K562 (cell line): ENCODE results near the gene ADI1. TPM values are rescaled to one million over a fixed set of nuclear protein-coding genes. Genes with fewer than 3 reads are reported as not detected.

ENCODE experiments used
- ATAC-seq: fragments of 200-7000 bp; cut with Tn5 transposase; 3 replicates; pipeline ENCODE4 v1.9.1; 2020; ENCODE audit warnings: moderate library complexity
- BruUV-seq: library from RNA; stranded (reverse); fragments of 400-500 nt; replicated peaks from 2 replicates; lab custom pipeline; 2021; lab: Mats Ljungman, UMichigan
- CTCF ChIA-PET: fragments of 300-600 bp; formaldehyde crosslinking; extraction: SDS; loops from one replicate; lab custom pipeline; 2021; ENCODE audit warnings: low intra/inter-chr PET ratio; lab: Yijun Ruan, JAX
- POLR2A ChIA-PET: fragments of 300-600, 350-650 bp; sonication (Branson Sonifier 250); formaldehyde crosslinking; extraction: SDS; loops from one replicate; lab custom pipeline; 2021; ENCODE audit warnings: antibody characterized with exemption, inconsistent platforms; lab: Yijun Ruan, JAX
- DNase-seq, 4 experiments: peaks; one replicate each; pipeline versions ENCODE4 v3.0.0 to v3.0.0-alpha.2; 2011 to 2018; ENCODE audit warnings: low spot score in 3 of 4, mixed read lengths in 3 of 4; ENCODE audit errors: extremely low read depth in 1 of 4
- FAIRE-seq: peaks from 2 replicates; lab custom pipeline; 2011; peaks lifted over from hg19 to GRCh38; lab: Jason Lieb, UNC
- H2AFZ ChIP-seq: 2 replicates; pipeline ENCODE4 v1.6.0; 2011; ENCODE audit warnings: low read depth, low read length, control low read depth, inconsistent platforms
- H3K27ac ChIP-seq: fragments of 200-600 bp; 3 replicates; pipeline ENCODE4 v1.8.0; 2011; ENCODE audit warnings: low read depth, mild to moderate bottlenecking, control low read depth, inconsistent platforms, low read length, moderate library complexity, mixed read lengths; ENCODE audit errors: extremely low read depth
- H3K27me3 ChIP-seq, 2 experiments: fragments of 300-600 bp in 1 of 2; 2 replicates in 1 of 2; 3 replicates in 1 of 2; pipeline versions ENCODE4 v1.6.0 to v1.8.0; 2011; ENCODE audit warnings: inconsistent platforms in 2 of 2, low read length in 2 of 2, mild to moderate bottlenecking in 1 of 2, mixed read lengths in 1 of 2, moderate library complexity in 1 of 2; ENCODE audit not compliant: control insufficient read depth in 2 of 2, insufficient read depth in 2 of 2
- H3K36me3 ChIP-seq: fragments of 300-600 bp; 3 replicates; pipeline ENCODE4 v1.8.0; 2011; ENCODE audit warnings: mild to moderate bottlenecking, low read length, inconsistent platforms; ENCODE audit not compliant: control insufficient read depth, insufficient read depth
- H3K4me1 ChIP-seq, 2 experiments: fragments of 200-600 bp in 1 of 2; replicated peaks in 1 of 2; 2 replicates in 1 of 2; 3 replicates in 1 of 2; pipeline versions ENCODE4 v1.5.1 to v1.8.0; 2011; ENCODE audit warnings: inconsistent platforms in 2 of 2, low read length in 2 of 2, mild to moderate bottlenecking in 1 of 2, mixed read lengths in 1 of 2, moderate library complexity in 1 of 2; ENCODE audit not compliant: control insufficient read depth in 2 of 2, insufficient read depth in 2 of 2
- H3K4me2 ChIP-seq: 2 replicates; pipeline ENCODE4 v1.6.1; 2011; ENCODE audit warnings: low read length, control low read depth, inconsistent platforms, mixed read lengths; ENCODE audit not compliant: insufficient read depth
- H3K4me3 ChIP-seq: fragments of 200-600 bp; sonication (generic), shearing (Covaris generic); 2 replicates; pipeline ENCODE4 v1.5.1; 2016; ENCODE audit warnings: control low read depth, inconsistent platforms
- H3K79me2 ChIP-seq: fragments of 200-600 bp; 3 replicates; pipeline ENCODE4 v1.8.0; 2011; ENCODE audit warnings: low read length, inconsistent platforms; ENCODE audit not compliant: control insufficient read depth, insufficient read depth
- H3K9ac ChIP-seq, 2 experiments: 2 replicates each; pipeline versions ENCODE4 v1.6.0 to v1.6.1; 2011; ENCODE audit warnings: low read depth in 2 of 2, low read length in 2 of 2, control low read depth in 1 of 2, inconsistent platforms in 1 of 2, mild to moderate bottlenecking in 1 of 2, mixed read lengths in 1 of 2; ENCODE audit not compliant: insufficient read depth in 1 of 2
- H3K9me1 ChIP-seq: one replicate; pipeline ENCODE4 v1.6.0; 2011; ENCODE audit warnings: inconsistent platforms, mild to moderate bottlenecking, low read length, moderate library complexity; ENCODE audit not compliant: control insufficient read depth, insufficient read depth
- H3K9me3 ChIP-seq: replicated peaks from 2 replicates; pipeline ENCODE4 v1.5.1; 2011; ENCODE audit warnings: low read depth, low read length, inconsistent platforms; ENCODE audit not compliant: control insufficient read depth, insufficient read depth
- H4K20me1 ChIP-seq: replicated peaks from 2 replicates; pipeline ENCODE4 v1.6.1; 2011; ENCODE audit warnings: low read length, inconsistent platforms, mixed read lengths; ENCODE audit not compliant: control insufficient read depth, insufficient read depth
- BHLHE40 ChIP-seq: IDR thresholded peaks from 2 replicates; pipeline ENCODE4 v1.6.1; 2011; ENCODE audit warnings: low read length, improper control_type of control experiment
- CBX3 ChIP-seq, 2 experiments: IDR thresholded peaks; 1 replicate in 1 of 2; 2 replicates in 1 of 2; pipeline ENCODE4 v1.6.1; 2012; ENCODE audit warnings: inconsistent platforms in 2 of 2, low read length in 2 of 2, borderline replicate concordance in 1 of 2, control low read depth in 1 of 2
- DMBX1 ChIP-seq: fragments of 250-450 bp; sonication (Bioruptor Pico); IDR thresholded peaks from 2 replicates; pipeline ENCODE4 v1.8.0; 2022; ENCODE audit warnings: inconsistent platforms, mild to moderate bottlenecking, moderate library complexity, borderline replicate concordance
- FOXA1 ChIP-seq: fragments of 450-650 bp; IDR thresholded peaks from 2 replicates; pipeline ENCODE4 v1.6.1; 2016; ENCODE audit warnings: mild to moderate bottlenecking, borderline replicate concordance
- FOXA3 ChIP-seq, 2 experiments: fragments of 450-650 bp in 1 of 2; sonication (generic) in 1 of 2; formaldehyde crosslinking; IDR thresholded peaks in 1 of 2; conservative IDR thresholded peaks in 1 of 2; 2 replicates each; pipeline versions ENCODE4 v1.4.0 to v1.8.0; 2020 to 2022; ENCODE audit warnings: mild to moderate bottlenecking in 2 of 2, missing genetic modification reagents in 1 of 2
- FOXP1 ChIP-seq: sonication (generic); formaldehyde crosslinking; IDR thresholded peaks from 2 replicates; pipeline ENCODE4 v1.8.0; 2022; ENCODE audit warnings: mild to moderate bottlenecking, missing genetic modification reagents
- HDAC8 ChIP-seq: fragments of 450-650 bp; IDR thresholded peaks from 2 replicates; pipeline ENCODE4 v1.6.1; 2016; ENCODE audit warnings: mild to moderate bottlenecking, missing genetic modification characterization, moderate library complexity, missing compliant biosample characterization
- KLF10 ChIP-seq: fragments of 250-450 bp; sonication (Bioruptor Pico); IDR thresholded peaks from 2 replicates; pipeline ENCODE4 v1.6.1; 2021; ENCODE audit warnings: matching md5 sums
- PHF8 ChIP-seq: fragments of 200-600 bp; sonication (generic); IDR thresholded peaks from 2 replicates; pipeline ENCODE4 v1.6.1; 2012; ENCODE audit warnings: mixed run types, mild to moderate bottlenecking, inconsistent platforms, low read length, moderate library complexity, borderline replicate concordance
- RAD51 ChIP-seq: fragments of 450-650 bp; IDR thresholded peaks from 2 replicates; pipeline ENCODE4 v1.7.1; 2016; ENCODE audit warnings: low read depth, mild to moderate bottlenecking, borderline replicate concordance
- ZSCAN29 ChIP-seq: fragments of 450-650 bp; IDR thresholded peaks from 2 replicates; pipeline ENCODE4 v1.6.1; 2017
- WGBS: fragments of 100-300 bp; shearing (Covaris generic); methylation state at CpG from one replicate; pipeline ENCODE4 v1.1.6; 2016; ENCODE audit warnings: low coverage, mixed read lengths; ENCODE audit not compliant: insufficient coverage; ENCODE audit errors: missing lambda C conversion rate; 5-methylcytosine and 5-hydroxymethylcytosine counted together
- in situ Hi-C: fragments of 300-500 bp; cut with MboI; formaldehyde crosslinking; loops from 4 replicates; pipeline ENCODE4 v1.15.0; 2018; ENCODE audit warnings: inconsistent platforms, mixed read lengths
- intact Hi-C: fragments of 100-400 bp; cut with micrococcal nuclease; formaldehyde crosslinking; loops from 2 replicates; pipeline ENCODE4 v1.14.2; 2022
- polyA plus RNA-seq, 8 experiments: library from polyadenylated mRNA; depleted of rRNA in 4 of 8; stranded (reverse) in 5 of 8; unstranded in 3 of 8; fragments of >200 nt; fragmentation: Nextera tagmentation in 2 of 8; fragmentation: Illumina TruSeq in 1 of 8; extraction: Ambion mirVana in 2 of 8; extraction: Trizol in 1 of 8; gene quantifications; 2 replicates each; pipeline versions ENCODE4 v1.2.1 to v1.2.3, GENCODE V29; 2011 to 2014; ENCODE audit warnings: inconsistent platforms in 1 of 8, missing spikeins in 1 of 8
- total RNA-seq, 7 experiments: library from RNA; depleted of rRNA in 6 of 7; stranded (reverse); fragments of >200 nt in 6 of 7; fragmentation: Illumina TruSeq in 2 of 7; extraction: Trizol in 2 of 7; gene quantifications; 2 replicates each; pipeline versions ENCODE4 v1.2.1 to v1.2.3, GENCODE V29; 2011 to 2021; ENCODE audit warnings: low replicate concordance in 1 of 7
- TF ChIP-seq, protein P1 (sequence below): fragments of 450-650 bp; formaldehyde crosslinking; IDR thresholded peaks from 2 replicates; pipeline ENCODE4 v1.4.0; 2020; ENCODE audit warnings: mild to moderate bottlenecking, moderate library complexity
- TF ChIP-seq, protein P2 (sequence below): fragments of 250-450 bp; sonication (Bioruptor Pico); IDR thresholded peaks from 2 replicates; pipeline ENCODE4 v1.8.0; 2022; ENCODE audit warnings: inconsistent platforms
- TF ChIP-seq, protein P3 (sequence below): fragments of 250-450 bp; sonication (Bioruptor Pico); IDR thresholded peaks from 2 replicates; pipeline ENCODE4 v1.4.0; 2020

The ADI1 gene
- total and polyA plus RNA-seq, 9 of the 15 experiments (the other 6 are each of a cell fraction or from before 2014, with no cell fraction given) = 6.1 to 51.0 (median 27.1) TPM

DNA sequence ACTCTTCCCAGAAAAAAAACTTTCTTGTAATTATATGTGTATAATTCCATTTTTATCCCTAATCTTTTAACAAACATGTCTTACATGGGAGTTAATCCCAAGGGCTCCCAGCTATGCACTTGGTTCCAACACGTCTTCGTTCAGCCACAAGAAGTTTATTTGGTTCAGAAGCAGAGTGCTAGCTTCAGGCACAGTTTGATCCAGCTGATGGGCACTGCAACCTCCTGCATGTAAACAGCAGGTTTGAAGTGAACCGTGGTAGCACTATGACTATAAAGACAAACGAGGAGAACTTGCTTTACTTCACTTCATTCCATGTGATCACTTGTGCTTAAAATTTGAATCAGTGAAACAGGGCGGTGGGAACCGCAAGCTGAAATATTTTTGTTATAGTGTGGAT is 45.8 kb upstream of the ADI1 start:
- H3K4me2 ChIP-seq = no peak overlapping the region
- TF ChIP-seq KLF10 (CRISPR knock-in tag) (no peak), BHLHE40 (no peak), FOXP1 (CRISPR knock-in tag) (no peak), ZSCAN29 (no peak), DMBX1 (CRISPR knock-in tag) (no peak), RAD51 (no peak), FOXA3 (CRISPR knock-in tag; conservative IDR thresholded peaks at IDR 0.05 in 1 of 2, IDR thresholded peaks at IDR 0.05 in 1 of 2) (no peak), HDAC8 (tag) (no peak), FOXA1 (no peak), CBX3 (IDR thresholded peaks at IDR 0.05; ENCODE audit: borderline replicate concordance in 1 of 2, low read length in 2 of 2) (no peak), PHF8 (no peak)
- TF ChIP-seq, protein P1, sequence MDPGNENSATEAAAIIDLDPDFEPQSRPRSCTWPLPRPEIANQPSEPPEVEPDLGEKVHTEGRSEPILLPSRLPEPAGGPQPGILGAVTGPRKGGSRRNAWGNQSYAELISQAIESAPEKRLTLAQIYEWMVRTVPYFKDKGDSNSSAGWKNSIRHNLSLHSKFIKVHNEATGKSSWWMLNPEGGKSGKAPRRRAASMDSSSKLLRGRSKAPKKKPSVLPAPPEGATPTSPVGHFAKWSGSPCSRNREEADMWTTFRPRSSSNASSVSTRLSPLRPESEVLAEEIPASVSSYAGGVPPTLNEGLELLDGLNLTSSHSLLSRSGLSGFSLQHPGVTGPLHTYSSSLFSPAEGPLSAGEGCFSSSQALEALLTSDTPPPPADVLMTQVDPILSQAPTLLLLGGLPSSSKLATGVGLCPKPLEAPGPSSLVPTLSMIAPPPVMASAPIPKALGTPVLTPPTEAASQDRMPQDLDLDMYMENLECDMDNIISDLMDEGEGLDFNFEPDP (CRISPR knock-in tag) = no peak
- TF ChIP-seq, protein P2, sequence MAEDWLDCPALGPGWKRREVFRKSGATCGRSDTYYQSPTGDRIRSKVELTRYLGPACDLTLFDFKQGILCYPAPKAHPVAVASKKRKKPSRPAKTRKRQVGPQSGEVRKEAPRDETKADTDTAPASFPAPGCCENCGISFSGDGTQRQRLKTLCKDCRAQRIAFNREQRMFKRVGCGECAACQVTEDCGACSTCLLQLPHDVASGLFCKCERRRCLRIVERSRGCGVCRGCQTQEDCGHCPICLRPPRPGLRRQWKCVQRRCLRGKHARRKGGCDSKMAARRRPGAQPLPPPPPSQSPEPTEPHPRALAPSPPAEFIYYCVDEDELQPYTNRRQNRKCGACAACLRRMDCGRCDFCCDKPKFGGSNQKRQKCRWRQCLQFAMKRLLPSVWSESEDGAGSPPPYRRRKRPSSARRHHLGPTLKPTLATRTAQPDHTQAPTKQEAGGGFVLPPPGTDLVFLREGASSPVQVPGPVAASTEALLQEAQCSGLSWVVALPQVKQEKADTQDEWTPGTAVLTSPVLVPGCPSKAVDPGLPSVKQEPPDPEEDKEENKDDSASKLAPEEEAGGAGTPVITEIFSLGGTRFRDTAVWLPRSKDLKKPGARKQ (CRISPR knock-in tag) = no peak
- TF ChIP-seq, protein P3, sequence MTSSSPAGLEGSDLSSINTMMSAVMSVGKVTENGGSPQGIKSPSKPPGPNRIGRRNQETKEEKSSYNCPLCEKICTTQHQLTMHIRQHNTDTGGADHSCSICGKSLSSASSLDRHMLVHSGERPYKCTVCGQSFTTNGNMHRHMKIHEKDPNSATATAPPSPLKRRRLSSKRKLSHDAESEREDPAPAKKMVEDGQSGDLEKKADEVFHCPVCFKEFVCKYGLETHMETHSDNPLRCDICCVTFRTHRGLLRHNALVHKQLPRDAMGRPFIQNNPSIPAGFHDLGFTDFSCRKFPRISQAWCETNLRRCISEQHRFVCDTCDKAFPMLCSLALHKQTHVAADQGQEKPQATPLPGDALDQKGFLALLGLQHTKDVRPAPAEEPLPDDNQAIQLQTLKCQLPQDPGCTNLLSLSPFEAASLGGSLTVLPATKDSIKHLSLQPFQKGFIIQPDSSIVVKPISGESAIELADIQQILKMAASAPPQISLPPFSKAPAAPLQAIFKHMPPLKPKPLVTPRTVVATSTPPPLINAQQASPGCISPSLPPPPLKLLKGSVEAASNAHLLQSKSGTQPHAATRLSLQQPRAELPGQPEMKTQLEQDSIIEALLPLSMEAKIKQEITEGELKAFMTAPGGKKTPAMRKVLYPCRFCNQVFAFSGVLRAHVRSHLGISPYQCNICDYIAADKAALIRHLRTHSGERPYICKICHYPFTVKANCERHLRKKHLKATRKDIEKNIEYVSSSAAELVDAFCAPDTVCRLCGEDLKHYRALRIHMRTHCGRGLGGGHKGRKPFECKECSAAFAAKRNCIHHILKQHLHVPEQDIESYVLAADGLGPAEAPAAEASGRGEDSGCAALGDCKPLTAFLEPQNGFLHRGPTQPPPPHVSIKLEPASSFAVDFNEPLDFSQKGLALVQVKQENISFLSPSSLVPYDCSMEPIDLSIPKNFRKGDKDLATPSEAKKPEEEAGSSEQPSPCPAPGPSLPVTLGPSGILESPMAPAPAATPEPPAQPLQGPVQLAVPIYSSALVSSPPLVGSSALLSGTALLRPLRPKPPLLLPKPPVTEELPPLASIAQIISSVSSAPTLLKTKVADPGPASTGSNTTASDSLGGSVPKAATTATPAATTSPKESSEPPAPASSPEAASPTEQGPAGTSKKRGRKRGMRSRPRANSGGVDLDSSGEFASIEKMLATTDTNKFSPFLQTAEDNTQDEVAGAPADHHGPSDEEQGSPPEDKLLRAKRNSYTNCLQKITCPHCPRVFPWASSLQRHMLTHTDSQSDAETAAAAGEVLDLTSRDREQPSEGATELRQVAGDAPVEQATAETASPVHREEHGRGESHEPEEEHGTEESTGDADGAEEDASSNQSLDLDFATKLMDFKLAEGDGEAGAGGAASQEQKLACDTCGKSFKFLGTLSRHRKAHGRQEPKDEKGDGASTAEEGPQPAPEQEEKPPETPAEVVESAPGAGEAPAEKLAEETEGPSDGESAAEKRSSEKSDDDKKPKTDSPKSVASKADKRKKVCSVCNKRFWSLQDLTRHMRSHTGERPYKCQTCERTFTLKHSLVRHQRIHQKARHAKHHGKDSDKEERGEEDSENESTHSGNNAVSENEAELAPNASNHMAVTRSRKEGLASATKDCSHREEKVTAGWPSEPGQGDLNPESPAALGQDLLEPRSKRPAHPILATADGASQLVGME (CRISPR knock-in tag) = no peak

More for the DNA sequence above, 45.8 kb upstream of the ADI1 start:
- FAIRE-seq (no peak), DNase-seq (no peak), ATAC-seq (no peak)
- WGBS = 69% methylated on average over 6 of the region's 6 CpGs
- Histone ChIP-seq H3K4me3 (no peak overlapping the region), H4K20me1 (no peaks in the 10 kb centered on the region), H3K79me2 (peaks cover 1% of the 10 kb centered on the region; the same call in 1 of the 3 replicates), H3K9me3 (no peaks in the 10 kb centered on the region), H3K9me1 (no peaks in the 10 kb centered on the region), H3K36me3 (peaks cover 2% of the 10 kb centered on the region; the same call in 1 of the 3 replicates), H2AFZ (no peak overlapping the region), H3K27me3 (no peaks in the 10 kb centered on the region), H3K27ac (no peak overlapping the region), H3K9ac (no peak overlapping the region), H3K4me1 (peaks cover 12 to 18% of the 10 kb centered on the region in 2 experiments)
- ChIA-PET CTCF (no interaction called here), POLR2A (interaction anchor here (0.8 kb wide), 1 partner anchor 14 kb away, joined by 3 read pairs; no protein-coding TSS in a partner anchor)
- intact Hi-C loops = no loop called here
- no TSS peak for BruUV-seq
- in situ Hi-C loops = no loop called here
